Activated T-cell treated with anti-CD3 and anti-CD28 coated beads, Interleukin-2, amount 50 U/mL, for 24 hours (primary cell): ENCODE data around the gene ZSCAN22.
A peak's percentile ranks its signal among the peaks of the same experiment; 100 is the strongest.
"Not testable (repeated sequence)": the region's sequence is repeated elsewhere in the genome, so short reads cannot be mapped to it uniquely, and the experiment has no call there.

Experiments used
- DNase-seq: peaks from one replicate; pipeline ENCODE4 v3.0.0-alpha.2; 2020
- H3K27ac Mint-ChIP-seq: 2 replicates; pipeline ENCODE4 v1.8.0; 2020; ENCODE audit warnings: mild to moderate bottlenecking, mixed read lengths
- H3K27me3 Mint-ChIP-seq: 2 replicates; pipeline ENCODE4 v1.8.0; 2020; ENCODE audit warnings: mixed read lengths
- H3K36me3 Mint-ChIP-seq: 2 replicates; pipeline ENCODE4 v1.8.0; 2020; ENCODE audit warnings: low read depth, mixed read lengths
- H3K4me1 Mint-ChIP-seq: 2 replicates; pipeline ENCODE4 v1.8.0; 2020; ENCODE audit warnings: low read depth, mixed read lengths
- H3K4me3 Mint-ChIP-seq: 2 replicates; pipeline ENCODE4 v1.8.0; 2020; ENCODE audit warnings: mild to moderate bottlenecking, moderate library complexity, mixed read lengths
- H3K9me3 Mint-ChIP-seq: 2 replicates; pipeline ENCODE4 v1.8.0; 2020; ENCODE audit warnings: mixed read lengths

Gene ZSCAN22

DNA sequence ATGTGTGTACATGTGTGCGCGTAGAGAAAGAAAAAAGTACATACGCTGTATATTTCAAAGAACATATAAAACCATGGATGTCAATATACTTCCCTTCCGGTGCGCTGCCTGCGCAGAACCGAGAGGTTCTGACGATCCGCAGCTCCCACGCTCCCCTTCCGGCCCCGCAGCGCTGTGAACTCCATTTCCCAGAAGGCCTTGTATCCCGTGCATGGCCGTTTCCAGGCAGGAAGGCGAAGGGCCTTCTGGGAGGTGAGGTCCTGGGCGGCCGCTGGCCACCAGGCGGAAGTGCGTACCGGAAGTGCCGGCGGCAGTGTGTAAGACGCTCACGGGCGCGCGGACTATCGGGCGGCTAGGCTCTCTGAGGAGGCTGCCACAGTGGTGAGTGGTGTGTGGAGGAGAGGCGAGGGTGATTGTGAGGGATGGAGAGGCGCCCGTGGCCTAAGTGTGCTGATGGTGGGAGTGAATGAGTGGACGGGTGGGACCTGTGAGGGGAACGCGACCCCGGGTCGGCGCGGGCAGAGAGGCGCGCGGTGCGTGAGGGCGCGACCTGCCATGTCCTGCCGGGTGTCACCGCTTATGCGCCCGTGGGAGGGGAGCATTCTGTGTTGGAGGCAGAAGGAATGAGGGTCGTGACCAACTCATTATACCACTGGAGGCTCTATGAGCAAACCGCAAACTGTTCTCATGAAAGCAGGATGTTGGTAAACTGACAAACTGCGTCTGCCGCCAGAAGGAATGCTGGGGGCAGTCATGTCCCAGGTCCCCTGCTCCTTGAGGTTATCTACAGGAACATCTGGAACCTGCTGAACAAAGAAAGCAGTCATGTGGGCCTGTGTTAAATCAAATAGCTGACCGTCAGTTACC, 21.5 kb upstream of the ZSCAN22 start, which contains the start of gene ERVK3-1:
ERVK3-1 (plus strand) TSS at position 313 of the 867 bp plus-strand sequence. CDS start 6,792 bp downstream, outside the sequence.
- Mint-ChIP-seq H3K27ac (peak within 1 kb of the TSS; percentile 99), H3K9me3 (peaks cover 29% of the 10 kb centered on the region), H3K27me3 (no peaks in the 10 kb centered on the region), H3K4me3 (peak within 1 kb of the TSS; percentile 99), H3K4me1 (peaks cover 52% of the 10 kb centered on the region), H3K36me3 (peaks cover 93% of the 10 kb centered on the region)
- DNase-seq: peak; percentile 93

DNA sequence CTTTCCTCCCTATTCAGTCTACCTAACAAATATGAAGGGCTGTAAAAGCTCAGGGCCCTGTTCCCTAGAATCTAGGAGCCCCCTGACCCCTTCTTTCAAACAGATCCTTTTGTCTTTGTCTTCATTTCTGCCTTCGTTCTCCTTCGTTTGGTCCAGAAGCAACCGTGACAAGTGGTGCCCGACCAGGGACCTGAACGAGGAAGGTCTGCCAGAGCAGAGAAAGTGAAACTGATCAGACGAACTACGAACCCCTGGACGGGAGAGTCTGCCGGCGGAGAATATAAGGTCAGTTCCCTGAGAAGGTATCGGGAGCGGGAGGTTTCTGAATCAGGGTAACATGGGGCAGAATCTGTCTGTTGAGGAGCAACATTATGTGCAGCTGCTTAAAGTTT, 20.9 kb upstream of the ZSCAN22 start:
- H3K4me3 Mint-ChIP-seq: peak overlapping the region; percentile 99
- peaks cover 25% of the 10 kb centered on the region for H3K9me3 Mint-ChIP-seq
- H3K27me3 Mint-ChIP-seq: no peaks in the 10 kb centered on the region
- peaks cover 93% of the 10 kb centered on the region for H3K36me3 Mint-ChIP-seq
- H3K4me1 Mint-ChIP-seq: peaks cover 53% of the 10 kb centered on the region
- DNase-seq: no peak
- H3K27ac Mint-ChIP-seq: peak overlapping the region; percentile 99

DNA sequence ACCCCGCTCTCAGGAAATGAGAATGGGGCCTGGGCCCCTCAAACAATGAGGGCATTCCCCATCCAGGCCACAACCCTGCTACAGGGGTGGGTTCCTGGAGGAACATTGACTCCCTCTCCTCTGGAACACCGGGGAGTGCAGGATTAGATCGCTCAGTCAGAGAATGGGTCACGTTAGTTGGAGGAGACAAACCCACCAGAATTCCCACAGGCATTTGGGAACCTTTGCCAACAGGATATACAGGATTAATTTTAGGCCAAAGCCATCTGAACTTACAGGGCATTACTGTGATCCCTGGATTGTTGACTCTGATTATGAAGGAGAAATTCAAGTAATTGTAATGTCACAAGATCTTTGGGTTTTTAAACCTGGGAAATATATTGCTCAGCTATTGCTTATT, 19.1 kb upstream of the ZSCAN22 start:
- no peak for DNase-seq
- H3K27me3 Mint-ChIP-seq: no peaks in the 10 kb centered on the region
- peak overlapping the region; percentile 15 for H3K27ac Mint-ChIP-seq
- H3K36me3 Mint-ChIP-seq: peaks cover 93% of the 10 kb centered on the region
- H3K4me3 Mint-ChIP-seq: no peak overlapping the region
- H3K9me3 Mint-ChIP-seq: peaks cover 24% of the 10 kb centered on the region
- peaks cover 53% of the 10 kb centered on the region for H3K4me1 Mint-ChIP-seq

DNA sequence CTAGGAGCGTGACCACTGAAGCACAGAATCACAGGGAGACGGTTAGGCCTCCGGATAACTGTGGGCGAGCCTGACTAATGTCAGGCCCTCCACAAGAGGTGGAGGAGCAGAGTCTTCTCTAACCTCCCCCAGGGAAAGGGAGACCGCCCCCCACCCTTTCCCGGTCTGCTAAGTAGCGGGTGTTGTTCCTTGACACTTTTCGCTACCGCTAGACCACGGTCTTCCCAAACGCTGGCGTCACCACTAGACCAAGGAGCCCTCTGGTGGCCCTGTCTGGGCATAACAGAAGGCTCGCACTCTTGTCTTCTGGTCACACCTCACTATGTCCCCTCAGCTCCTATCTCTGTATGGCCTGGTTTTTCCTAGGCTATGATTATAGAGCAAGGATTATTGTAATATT, 16.1 kb upstream of the ZSCAN22 start:
- peaks cover 39% of the 10 kb centered on the region for H3K4me1 Mint-ChIP-seq
- H3K27me3 Mint-ChIP-seq, H3K4me3 Mint-ChIP-seq, H3K9me3 Mint-ChIP-seq, H3K27ac Mint-ChIP-seq: not testable (repeated sequence)
- H3K36me3 Mint-ChIP-seq: peaks cover 100% of the 10 kb centered on the region
- DNase-seq: peak; percentile 39

DNA sequence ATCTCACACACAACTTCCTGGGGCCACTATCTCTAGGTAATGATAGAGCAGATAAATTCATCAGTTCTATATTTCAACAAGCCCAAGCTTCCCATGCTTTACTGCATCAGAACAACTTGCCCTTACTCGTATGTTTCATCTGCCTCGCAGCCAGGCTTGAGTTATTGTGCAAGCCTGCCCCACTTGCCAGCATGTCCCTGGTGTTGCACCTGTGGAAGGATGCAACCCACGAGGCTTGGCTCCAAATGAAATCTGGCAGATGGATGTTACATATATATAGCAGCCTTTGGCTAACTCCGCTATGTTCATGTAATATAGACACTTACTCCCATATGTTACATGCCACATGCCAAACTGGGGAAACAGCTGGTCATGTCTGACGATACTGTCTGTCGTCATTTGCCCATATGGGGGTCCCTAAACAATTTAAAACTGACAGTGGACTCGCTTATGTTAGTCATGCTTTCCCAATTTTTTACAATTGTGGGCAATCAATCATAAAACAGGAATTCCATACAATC, 15.4 kb upstream of the ZSCAN22 start:
- no peak for DNase-seq
- H3K9me3 Mint-ChIP-seq: peaks cover 9% of the 10 kb centered on the region
- no peak overlapping the region for H3K27ac Mint-ChIP-seq
- H3K4me1 Mint-ChIP-seq: peaks cover 33% of the 10 kb centered on the region
- H3K27me3 Mint-ChIP-seq: no peaks in the 10 kb centered on the region
- peaks cover 100% of the 10 kb centered on the region for H3K36me3 Mint-ChIP-seq
- H3K4me3 Mint-ChIP-seq: no peak overlapping the region

DNA sequence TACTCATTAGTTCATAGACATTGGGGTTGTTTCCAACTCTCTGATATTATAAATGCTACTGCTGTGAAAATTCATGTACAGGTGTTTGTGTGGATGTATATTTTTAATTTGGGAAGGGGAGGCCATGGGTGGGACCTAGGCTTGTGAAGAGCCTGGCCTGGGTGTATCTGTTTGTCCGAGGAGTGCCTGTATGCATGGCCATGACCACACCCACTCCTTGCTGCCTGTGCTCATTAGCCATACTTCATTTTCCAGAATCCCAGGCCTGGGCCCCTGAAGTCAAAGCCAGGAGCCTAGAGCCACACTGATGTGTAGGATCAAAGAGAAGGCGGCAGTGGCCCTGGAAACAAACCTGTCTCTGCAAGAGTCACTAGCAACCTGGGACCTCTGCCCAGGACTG, 11.2 kb upstream of the ZSCAN22 start:
- H3K4me3 Mint-ChIP-seq: no peak overlapping the region
- no peaks in the 10 kb centered on the region for H3K27me3 Mint-ChIP-seq
- H3K27ac Mint-ChIP-seq: no peak overlapping the region
- H3K36me3 Mint-ChIP-seq: peaks cover 63% of the 10 kb centered on the region
- H3K4me1 Mint-ChIP-seq: no peaks in the 10 kb centered on the region
- no peak for DNase-seq
- H3K9me3 Mint-ChIP-seq: peaks cover 9% of the 10 kb centered on the region

DNA sequence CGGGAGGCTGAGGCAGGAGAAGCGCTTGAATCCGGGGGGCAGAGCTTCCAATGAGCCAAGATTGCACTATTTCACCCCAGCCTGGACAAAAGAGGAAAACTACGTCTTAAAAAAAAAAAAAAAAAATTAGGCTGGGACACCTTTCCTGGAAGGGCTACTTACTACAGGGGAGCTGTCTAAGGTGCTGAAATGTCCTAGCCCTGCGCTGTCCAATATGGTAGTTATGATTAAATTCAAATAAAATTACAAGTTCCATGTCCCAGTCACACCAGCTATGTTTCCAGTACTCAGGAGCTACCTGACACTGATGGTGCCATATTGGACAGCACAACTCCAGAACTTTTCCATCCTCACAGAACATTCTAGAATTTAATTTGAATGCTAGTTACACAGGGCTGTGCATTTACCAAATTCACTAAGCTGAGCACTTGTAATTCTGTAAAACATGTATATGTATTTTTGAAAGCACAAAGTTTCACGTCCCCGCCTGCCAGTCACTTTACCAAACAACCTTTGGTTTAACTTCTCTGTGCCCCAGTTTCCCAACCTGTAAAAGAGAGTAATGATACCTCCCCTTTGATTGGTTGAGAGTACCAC, 9.2 kb upstream of the ZSCAN22 start:
- DNase-seq: no peak
- Mint-ChIP-seq H3K27me3 (no peaks in the 10 kb centered on the region), H3K36me3 (peaks cover 48% of the 10 kb centered on the region), H3K4me3 (no peak overlapping the region), H3K4me1 (no peaks in the 10 kb centered on the region), H3K9me3 (no peaks in the 10 kb centered on the region), H3K27ac (no peak overlapping the region)

DNA sequence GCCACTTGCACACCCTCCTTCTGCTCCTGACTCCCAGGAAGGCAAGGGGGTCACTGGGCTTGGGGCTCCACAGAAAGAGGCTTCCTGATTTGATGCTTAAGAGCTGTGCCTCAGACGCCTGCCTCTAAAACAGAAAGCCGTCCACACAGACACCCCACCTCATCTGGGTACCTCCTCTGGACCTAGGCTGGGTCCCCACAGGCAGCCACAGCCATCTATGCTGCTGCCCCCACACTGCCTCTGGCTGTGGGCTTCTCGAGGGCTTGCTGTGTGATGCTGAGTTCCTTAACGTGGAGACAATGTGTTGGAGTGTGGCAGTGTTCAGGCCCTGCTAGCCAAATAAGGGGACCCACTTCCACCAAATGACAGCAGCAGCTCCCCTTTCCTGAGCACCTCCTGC, 8.5 kb upstream of the ZSCAN22 start:
- peaks cover 43% of the 10 kb centered on the region for H3K36me3 Mint-ChIP-seq
- H3K4me3 Mint-ChIP-seq: no peak overlapping the region

DNA sequence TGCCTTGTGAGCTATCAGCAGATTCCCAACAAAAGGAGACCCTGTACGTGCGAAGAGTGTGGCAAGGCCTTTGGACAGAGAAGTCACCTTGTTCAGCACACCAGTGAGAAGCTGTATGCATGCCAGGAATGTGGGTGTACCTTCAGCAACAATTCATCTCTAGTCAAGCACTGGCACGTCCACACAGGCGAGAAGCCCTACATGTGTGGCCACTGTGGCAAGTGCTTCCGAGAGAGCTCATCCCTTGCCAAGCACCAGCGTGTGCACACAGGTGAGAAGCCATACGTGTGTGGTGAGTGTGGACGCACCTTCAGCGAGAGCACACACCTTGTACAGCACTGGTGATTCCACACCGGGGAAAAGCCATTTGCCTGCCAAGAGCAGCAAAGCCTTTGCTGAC, 7.6 kb upstream of the ZSCAN22 start:
- no peak for DNase-seq
- Mint-ChIP-seq H3K4me1 (no peaks in the 10 kb centered on the region), H3K27me3 (no peaks in the 10 kb centered on the region), H3K36me3 (peaks cover 34% of the 10 kb centered on the region), H3K4me3 (no peak overlapping the region), H3K27ac (no peak overlapping the region), H3K9me3 (no peaks in the 10 kb centered on the region)

More for the DNA sequence above, 8.5 kb upstream of the ZSCAN22 start:
- H3K9me3 Mint-ChIP-seq: no peaks in the 10 kb centered on the region
- no peaks in the 10 kb centered on the region for H3K27me3 Mint-ChIP-seq
- H3K27ac Mint-ChIP-seq: no peak overlapping the region
- H3K4me1 Mint-ChIP-seq: no peaks in the 10 kb centered on the region
- no peak for DNase-seq

DNA sequence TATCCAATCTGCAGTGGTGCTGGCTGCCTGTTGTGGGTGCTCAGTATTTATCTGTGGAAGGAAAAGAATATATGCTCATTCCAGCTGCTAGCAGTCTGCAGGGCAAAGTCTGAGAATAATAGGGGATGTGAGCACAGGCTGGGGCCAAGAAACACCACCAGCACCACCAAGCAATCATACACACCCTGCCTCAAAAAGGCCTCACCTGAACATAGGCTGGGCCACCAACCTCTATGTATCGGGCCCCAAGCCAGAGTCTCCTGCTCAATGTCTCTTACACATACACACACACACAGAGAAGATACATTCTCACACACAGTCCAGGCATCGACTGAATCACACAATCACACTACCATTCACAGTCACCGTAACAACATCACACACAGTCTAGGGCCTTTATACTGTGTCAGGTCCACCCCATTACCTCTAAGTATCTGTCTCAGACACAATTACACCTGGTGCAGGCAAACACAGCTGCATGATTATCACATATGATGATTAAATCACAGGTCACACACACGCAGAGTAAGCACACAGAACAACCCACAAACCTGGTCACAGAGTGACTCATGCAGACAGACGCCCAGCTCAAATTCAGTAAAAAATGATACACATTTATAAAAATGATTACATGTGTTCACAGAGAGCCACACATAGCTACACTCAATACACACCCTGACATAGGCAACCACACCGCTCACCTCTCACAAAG, 1.3 kb upstream of the ZSCAN22 start:
- no peak overlapping the region for H3K4me3 Mint-ChIP-seq
- H3K27ac Mint-ChIP-seq: no peak overlapping the region
- H3K36me3 Mint-ChIP-seq: peaks cover 7% of the 10 kb centered on the region
- H3K27me3 Mint-ChIP-seq: no peaks in the 10 kb centered on the region
- DNase-seq: no peak
- H3K9me3 Mint-ChIP-seq: no peaks in the 10 kb centered on the region
- no peaks in the 10 kb centered on the region for H3K4me1 Mint-ChIP-seq

DNA sequence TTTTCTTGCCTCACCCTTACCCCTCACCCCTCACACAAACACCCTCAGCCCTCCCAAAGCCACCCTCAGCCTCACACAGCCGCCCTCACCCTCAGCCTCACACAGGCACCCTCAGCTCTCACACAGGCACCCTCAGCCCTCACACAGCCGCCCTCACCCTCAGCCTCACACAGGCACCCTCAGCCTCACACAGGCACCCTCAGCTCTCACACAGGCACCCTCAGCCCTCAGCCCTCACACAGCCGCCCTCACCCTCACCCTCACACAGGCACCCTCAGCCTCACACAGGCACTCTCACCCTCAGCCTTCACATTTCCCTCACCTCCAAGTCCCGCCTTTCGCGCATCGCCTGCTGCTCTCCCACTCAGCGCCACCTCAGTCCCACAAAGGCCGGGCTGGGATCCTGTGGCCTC, 287 bp upstream of the ZSCAN22 start:
- Mint-ChIP-seq H3K4me3 (no peak overlapping the region), H3K27ac (no peak overlapping the region), H3K27me3 (no peaks in the 10 kb centered on the region), H3K9me3 (no peaks in the 10 kb centered on the region), H3K4me1 (no peaks in the 10 kb centered on the region), H3K36me3 (peaks cover 7% of the 10 kb centered on the region)
- no peak for DNase-seq

DNA sequence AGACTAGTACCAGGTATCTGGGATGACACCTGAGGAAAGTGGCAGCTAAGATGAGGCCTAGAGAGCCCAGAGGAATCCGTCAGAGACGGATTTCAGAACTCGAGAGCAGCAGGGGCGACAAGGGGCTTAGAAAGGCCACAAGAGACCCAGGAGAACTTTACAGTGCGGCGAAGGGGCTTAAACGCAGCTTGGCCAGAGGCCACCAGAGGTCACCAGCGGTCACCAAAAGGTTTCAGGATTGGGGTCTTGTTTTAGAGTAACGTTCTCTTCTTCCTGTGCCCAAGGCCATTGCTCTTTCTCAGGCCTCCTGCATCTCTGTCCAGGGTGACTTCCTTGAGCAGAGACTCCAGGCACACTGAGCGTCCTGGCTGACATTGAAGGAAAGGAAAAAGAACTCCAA, 2.2 kb downstream of the ZSCAN22 start:
- Mint-ChIP-seq H3K4me1 (peaks cover 1% of the 10 kb centered on the region), H3K9me3 (no peaks in the 10 kb centered on the region), H3K27ac (no peak overlapping the region), H3K27me3 (no peaks in the 10 kb centered on the region), H3K36me3 (peaks cover 6% of the 10 kb centered on the region), H3K4me3 (no peak overlapping the region)
- DNase-seq: no peak

DNA sequence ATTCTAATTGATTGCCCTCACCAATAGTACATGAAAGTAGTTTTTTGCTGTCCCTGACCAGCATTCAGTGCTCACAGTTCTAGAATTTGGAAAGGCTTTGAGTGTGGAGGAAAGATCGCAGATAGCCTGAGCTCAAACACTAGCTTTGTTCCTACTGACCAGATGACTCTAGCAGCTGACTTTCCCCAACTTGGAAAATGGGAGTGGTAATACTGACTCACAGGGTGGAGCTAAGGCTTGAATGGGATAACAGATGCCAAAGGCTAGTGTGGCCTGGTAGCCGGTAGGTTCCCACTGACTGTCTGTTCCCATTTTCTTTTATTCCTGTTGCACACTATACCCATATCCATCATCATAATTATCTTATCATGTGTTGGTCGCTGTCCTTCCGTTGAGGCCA, 3.7 kb downstream of the ZSCAN22 start:
- Mint-ChIP-seq H3K27me3 (no peaks in the 10 kb centered on the region), H3K4me3 (no peak overlapping the region), H3K27ac (no peak overlapping the region), H3K4me1 (peaks cover 1% of the 10 kb centered on the region), H3K9me3 (no peaks in the 10 kb centered on the region), H3K36me3 (peaks cover 20% of the 10 kb centered on the region)
- no peak for DNase-seq

DNA sequence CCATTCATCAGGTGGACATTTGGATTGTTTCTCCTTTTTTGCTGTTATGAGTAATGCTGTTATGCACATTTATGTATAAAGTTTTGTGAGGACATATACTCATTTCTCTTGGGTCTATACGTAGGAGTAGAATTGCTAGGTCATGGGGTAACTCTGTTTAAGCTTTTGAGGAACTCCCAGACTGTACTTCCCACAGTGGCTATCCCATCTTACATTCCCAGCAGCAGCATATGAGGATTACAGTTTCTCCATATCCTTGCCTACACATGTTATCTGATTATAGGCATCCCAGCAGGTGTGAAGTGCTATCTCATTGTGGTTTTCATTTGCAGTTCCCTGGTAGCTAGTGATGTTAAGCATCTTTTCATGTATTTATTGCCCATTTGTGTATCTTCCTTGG, 5.9 kb downstream of the ZSCAN22 start:
- no peak for DNase-seq
- Mint-ChIP-seq H3K36me3 (peaks cover 37% of the 10 kb centered on the region), H3K9me3 (no peaks in the 10 kb centered on the region), H3K27ac (no peak overlapping the region), H3K27me3 (no peaks in the 10 kb centered on the region), H3K4me3 (no peak overlapping the region), H3K4me1 (peaks cover 1% of the 10 kb centered on the region)
